WTC11 (cell line): ENCODE results near the gene SINHCAF. TPM values are rescaled to one million over a fixed set of nuclear protein-coding genes. Genes with fewer than 3 reads are reported as not detected.

Experiments used
- ATAC-seq: fragments of 200-7000 bp; cut with Tn5 transposase; 2 replicates; pipeline ENCODE4 v1.10.0; 2021; ENCODE audit warnings: mild to moderate bottlenecking, moderate library complexity
- CTCF ChIA-PET: fragments of 300-600 bp; sonication (Branson Sonifier 250); formaldehyde crosslinking; loops from one replicate; lab custom pipeline; 2021; ENCODE audit warnings: antibody characterized with exemption; lab: Charles Lee
- POLR2A ChIA-PET: fragments of 350-600 bp; sonication (Branson Sonifier 250); formaldehyde crosslinking; loops from one replicate; lab custom pipeline; 2021; ENCODE audit warnings: antibody characterized with exemption; lab: Charles Lee
- DNase-seq: peaks from one replicate; pipeline ENCODE4 v3.0.0; 2021; ENCODE audit warnings: low spot score
- H3K27ac Mint-ChIP-seq: 2 replicates; pipeline ENCODE4 v1.8.0; 2021; ENCODE audit warnings: mixed read lengths
- H3K27me3 Mint-ChIP-seq: 2 replicates; pipeline ENCODE4 v1.8.0; 2021; ENCODE audit warnings: low read depth, mild to moderate bottlenecking, moderate library complexity, mixed read lengths
- H3K36me3 Mint-ChIP-seq: 2 replicates; pipeline ENCODE4 v1.8.0; 2021; ENCODE audit warnings: mixed read lengths
- H3K4me1 Mint-ChIP-seq: 2 replicates; pipeline ENCODE4 v1.8.0; 2022; ENCODE audit warnings: mixed read lengths
- H3K4me3 Mint-ChIP-seq: 2 replicates; pipeline ENCODE4 v1.8.0; 2021; ENCODE audit warnings: mild to moderate bottlenecking, moderate library complexity, mixed read lengths
- H3K9me3 Mint-ChIP-seq: 2 replicates; pipeline ENCODE4 v1.8.0; 2021; ENCODE audit warnings: mixed read lengths
- AR ChIP-seq: fragments of 250-450 bp; sonication (Bioruptor Pico); IDR thresholded peaks from 2 replicates; pipeline ENCODE4 v1.9.0; 2021; ENCODE audit warnings: mild to moderate bottlenecking
- ARID4B ChIP-seq: sonication (generic); formaldehyde crosslinking; IDR thresholded peaks from 2 replicates; pipeline ENCODE4 v1.8.0; 2023; ENCODE audit warnings: missing genetic modification reagents, mild to moderate bottlenecking, borderline replicate concordance
- ATF2 ChIP-seq: sonication (generic); formaldehyde crosslinking; IDR thresholded peaks from 2 replicates; pipeline ENCODE4 v1.8.1; 2022; ENCODE audit warnings: low read depth, missing genetic modification reagents, borderline replicate concordance
- ATF6 ChIP-seq: sonication (generic); formaldehyde crosslinking; IDR thresholded peaks from 2 replicates; pipeline ENCODE4 v1.8.1; 2023; ENCODE audit warnings: mild to moderate bottlenecking, missing genetic modification reagents
- CBFB ChIP-seq: sonication (generic); formaldehyde crosslinking; IDR thresholded peaks from 2 replicates; pipeline ENCODE4 v1.8.1; 2022; ENCODE audit warnings: mild to moderate bottlenecking, low read depth, missing genetic modification reagents
- CREM ChIP-seq: sonication (generic); formaldehyde crosslinking; IDR thresholded peaks from 2 replicates; pipeline ENCODE4 v1.8.1; 2022; ENCODE audit warnings: mild to moderate bottlenecking, missing genetic modification reagents, moderate library complexity
- E2F4 ChIP-seq: sonication (generic); formaldehyde crosslinking; IDR thresholded peaks from 2 replicates; pipeline ENCODE4 v1.8.1; 2022; ENCODE audit warnings: low read depth, mild to moderate bottlenecking, moderate library complexity, missing genetic modification reagents, borderline replicate concordance
- ELF4 ChIP-seq: sonication (generic); formaldehyde crosslinking; IDR thresholded peaks from 2 replicates; pipeline ENCODE4 v1.8.1; 2022; ENCODE audit warnings: low read depth, mild to moderate bottlenecking, moderate library complexity, missing genetic modification reagents
- EMX1 ChIP-seq: fragments of 250-450 bp; sonication (Bioruptor Pico); IDR thresholded peaks from 2 replicates; pipeline ENCODE4 v1.8.0; 2021; ENCODE audit warnings: mild to moderate bottlenecking
- FOXP1 ChIP-seq: sonication (generic); formaldehyde crosslinking; IDR thresholded peaks from 2 replicates; pipeline ENCODE4 v1.8.0; 2022; ENCODE audit warnings: missing genetic modification reagents, mild to moderate bottlenecking, moderate library complexity, borderline replicate concordance
- GABPB1 ChIP-seq: sonication (generic); formaldehyde crosslinking; IDR thresholded peaks from 2 replicates; pipeline ENCODE4 v1.8.1; 2023; ENCODE audit warnings: mild to moderate bottlenecking, missing genetic modification reagents
- IRF2 ChIP-seq: sonication (generic); formaldehyde crosslinking; IDR thresholded peaks from 2 replicates; pipeline ENCODE4 v1.8.0; 2022; ENCODE audit warnings: low read depth, missing genetic modification reagents, borderline replicate concordance
- JAZF1 ChIP-seq: fragments of 250-450 bp; sonication (Bioruptor Pico); IDR thresholded peaks from 2 replicates; pipeline ENCODE4 v1.9.0; 2021; ENCODE audit warnings: moderate library complexity, mild to moderate bottlenecking, inconsistent platforms
- MLX ChIP-seq: sonication (generic); formaldehyde crosslinking; IDR thresholded peaks from 2 replicates; pipeline ENCODE4 v1.8.1; 2023; ENCODE audit warnings: mild to moderate bottlenecking, missing genetic modification reagents, moderate library complexity
- MXD4 ChIP-seq: fragments of 250-450 bp; sonication (Bioruptor Pico); IDR thresholded peaks from 2 replicates; pipeline ENCODE4 v1.8.0; 2021; ENCODE audit warnings: mild to moderate bottlenecking, moderate library complexity, borderline replicate concordance
- NFYB ChIP-seq: sonication (generic); formaldehyde crosslinking; conservative IDR thresholded peaks from 2 replicates; pipeline ENCODE4 v1.8.0; 2022; ENCODE audit warnings: low read depth, missing genetic modification reagents
- NR2C2 ChIP-seq: sonication (generic); formaldehyde crosslinking; IDR thresholded peaks from 2 replicates; pipeline ENCODE4 v1.8.0; 2022; ENCODE audit warnings: mild to moderate bottlenecking, missing genetic modification reagents
- SMAD4 ChIP-seq: sonication (generic); formaldehyde crosslinking; IDR thresholded peaks from 2 replicates; pipeline ENCODE4 v1.8.0; 2022; ENCODE audit warnings: mild to moderate bottlenecking, missing genetic modification reagents
- TEAD4 ChIP-seq: sonication (generic); formaldehyde crosslinking; IDR thresholded peaks from 2 replicates; pipeline ENCODE4 v1.8.0; 2022; ENCODE audit warnings: mild to moderate bottlenecking, missing genetic modification reagents
- ZBTB43 ChIP-seq: sonication (generic); formaldehyde crosslinking; IDR thresholded peaks from 2 replicates; pipeline ENCODE4 v1.8.1; 2023; ENCODE audit warnings: mild to moderate bottlenecking, missing genetic modification reagents
- ZNF512 ChIP-seq: sonication (generic); formaldehyde crosslinking; IDR thresholded peaks from 2 replicates; pipeline ENCODE4 v1.8.1; 2022; ENCODE audit warnings: missing genetic modification reagents, borderline replicate concordance
- total RNA-seq: library from RNA; stranded (reverse); gene quantifications from 3 replicates; pipeline ENCODE4 v1.2.3, GENCODE V29; 2021

SINHCAF gene
- total RNA-seq, 1 experiment from 2014 or later: 407 TPM

GRCh38 chr12:31343139-31343538 lies 17.2 kb upstream of the SINHCAF start:
- Mint-ChIP-seq H3K27ac (peak overlapping the region; percentile 1; the same call in 1 of the 2 replicates), H3K4me1 (peaks cover 46% of the 10 kb centered on the region), H3K27me3 (no peaks in the 10 kb centered on the region), H3K9me3 (no peaks in the 10 kb centered on the region), H3K36me3 (no peaks in the 10 kb centered on the region), H3K4me3 (no peak overlapping the region)
- CTCF ChIA-PET: no interaction called here
- POLR2A ChIA-PET: no interaction called here
- DNase-seq: no peak
- ATAC-seq: no peak
- TF ChIP-seq ELF4 (CRISPR knock-in tag) (no peak), JAZF1 (CRISPR knock-in tag) (no peak), NR2C2 (CRISPR knock-in tag) (no peak), CBFB (CRISPR knock-in tag) (no peak), EMX1 (no peak), MLX (CRISPR knock-in tag) (no peak), GABPB1 (CRISPR knock-in tag) (no peak), SMAD4 (CRISPR knock-in tag) (no peak), MXD4 (no peak), ZNF512 (CRISPR knock-in tag) (no peak), AR (no peak), CREM (no peak), E2F4 (CRISPR knock-in tag) (no peak), TEAD4 (CRISPR knock-in tag) (no peak), NFYB (no peak), ZBTB43 (CRISPR knock-in tag) (no peak), IRF2 (no peak)

- H3K27ac Mint-ChIP-seq: peak overlapping the region; percentile 30
- DNase-seq (no peak), ATAC-seq (no peak)
- no peaks in the 10 kb centered on the region for H3K27me3 Mint-ChIP-seq
- ChIA-PET POLR2A (interaction anchor here (0.6 kb wide), 1 partner anchor 16 kb away, joined by 7 read pairs; the partner anchor contains the start of gene SINHCAF), CTCF (interaction anchor here (1.5 to 1.6 kb wide), 2 partner anchors 21 to 70 kb away, joined by 3 to 5 read pairs; no protein-coding TSS in a partner anchor)
- no peak overlapping the region for H3K4me3 Mint-ChIP-seq
- peaks cover 48% of the 10 kb centered on the region for H3K4me1 Mint-ChIP-seq
- H3K36me3 Mint-ChIP-seq: no peaks in the 10 kb centered on the region
- H3K9me3 Mint-ChIP-seq: no peaks in the 10 kb centered on the region
- no peak for TF ChIP-seq ARID4B
- no peak for TF ChIP-seq FOXP1 (CRISPR knock-in tag)
- no peak for TF ChIP-seq TEAD4 (CRISPR knock-in tag)
- no peak for TF ChIP-seq ATF6 (CRISPR knock-in tag)
- no peak for TF ChIP-seq ATF2
Observed at GRCh38 chr12:31342286-31342685, 16.3 kb upstream of the SINHCAF start.
